Kidney (tissue), 14 donors: ENCODE results near the gene ZKSCAN3. TPM values are rescaled to one million over a fixed set of nuclear protein-coding genes. Genes with fewer than 3 reads are reported as not detected.

Experiments used
- DNase-seq, 5 donors: peaks; one replicate each; pipeline ENCODE4 v3.0.0-alpha.2; 2013 to 2020
- FAIRE-seq: peaks from 2 replicates; lab custom pipeline; 2012; peaks lifted over from hg19 to GRCh38; lab: Jason Lieb, UNC
- H3K27ac ChIP-seq, 2 donors: one replicate each; pipeline ENCODE4 v1.7.0; 2013; ENCODE audit warnings: low read depth in 2 of 2, low read length in 2 of 2, inconsistent platforms in 1 of 2
- H3K27me3 ChIP-seq: one replicate; pipeline ENCODE4 v1.7.1; 2013; ENCODE audit warnings: low read length, inconsistent platforms; ENCODE audit not compliant: control insufficient read depth, insufficient read depth
- H3K36me3 ChIP-seq, 3 donors: one replicate each; pipeline versions ENCODE4 v1.7.0 to v1.7.1; 2013; ENCODE audit warnings: low read length in 3 of 3, control low read depth in 1 of 3, inconsistent platforms in 1 of 3; ENCODE audit not compliant: insufficient read depth in 3 of 3, control insufficient read depth in 2 of 3
- H3K4me1 ChIP-seq, 3 donors: one replicate each; pipeline versions ENCODE4 v1.7.0 to v1.7.1; 2013; ENCODE audit warnings: low read length in 3 of 3, inconsistent platforms in 1 of 3, low read depth in 1 of 3; ENCODE audit not compliant: control insufficient read depth in 2 of 3, insufficient read depth in 2 of 3
- H3K4me3 ChIP-seq, 3 donors: one replicate each; pipeline versions ENCODE4 v1.7.0 to v1.8.1; 2013; ENCODE audit warnings: low read length in 3 of 3, control low read depth in 1 of 3, inconsistent platforms in 1 of 3
- H3K9ac ChIP-seq, 3 donors: one replicate each; pipeline versions ENCODE4 v1.7.0 to v1.7.1; 2013; ENCODE audit warnings: low read length in 3 of 3, control low read depth in 1 of 3, inconsistent platforms in 1 of 3
- H3K9me3 ChIP-seq, 3 donors: one replicate each; pipeline versions ENCODE4 v1.7.0 to v1.7.1; 2013; ENCODE audit warnings: low read length in 3 of 3, control low read depth in 1 of 3, inconsistent platforms in 1 of 3; ENCODE audit not compliant: control insufficient read depth in 2 of 3, insufficient read depth in 1 of 3
- intact Hi-C: fragments of 100-400 bp; cut with DNase I; formaldehyde crosslinking; loops from one replicate; pipeline ENCODE4 v1.11.1; 2022
- polyA plus RNA-seq: library from polyadenylated mRNA; stranded (reverse); fragments of 350-450 nt; fragmentation: Illumina TruSeq; extraction: RNeasy Lipid Tissue Mini Kit (QIAGEN cat#74804); gene quantifications from one replicate; pipeline ENCODE4 v1.2.3, GENCODE V29; 2014; ENCODE audit warnings: low read depth, low replicate concordance; ENCODE audit not compliant: insufficient read depth
- total RNA-seq: library from RNA; stranded (reverse); fragmentation: NEBNext Ultra II Directional; extraction: Animal tissue kit (Norgen Biotek cat#: 25700); gene quantifications from one replicate; pipeline ENCODE4 v1.2.1, GENCODE V29; 2021
- TF ChIP-seq, protein P1 (sequence below): IDR thresholded peaks from 3 replicates; pipeline ENCODE4 v1.5.1; 2012; ENCODE audit warnings: mild to moderate bottlenecking, moderate library complexity, borderline replicate concordance; ENCODE audit not compliant: insufficient read depth; ENCODE audit errors: extremely low read depth
- donor health status: control.
- donor health status: control.
- donor health status: control.
- donor health status: control.
- donor health status: control.
- donor health status: DM: yes; HTN: yes; CAD: no.
- donor health status: Normal renal cell carcinoma (clear cell type).

The ZKSCAN3 gene
- total and polyA plus RNA-seq, 2 donors from 2014 or later: 3.5 to 8.3 TPM

GRCh38 chr6:28407401-28407800, 57.7 kb downstream of the ZKSCAN3 start:
- FAIRE-seq: no peak
- intact Hi-C loops: no loop called here

DNA sequence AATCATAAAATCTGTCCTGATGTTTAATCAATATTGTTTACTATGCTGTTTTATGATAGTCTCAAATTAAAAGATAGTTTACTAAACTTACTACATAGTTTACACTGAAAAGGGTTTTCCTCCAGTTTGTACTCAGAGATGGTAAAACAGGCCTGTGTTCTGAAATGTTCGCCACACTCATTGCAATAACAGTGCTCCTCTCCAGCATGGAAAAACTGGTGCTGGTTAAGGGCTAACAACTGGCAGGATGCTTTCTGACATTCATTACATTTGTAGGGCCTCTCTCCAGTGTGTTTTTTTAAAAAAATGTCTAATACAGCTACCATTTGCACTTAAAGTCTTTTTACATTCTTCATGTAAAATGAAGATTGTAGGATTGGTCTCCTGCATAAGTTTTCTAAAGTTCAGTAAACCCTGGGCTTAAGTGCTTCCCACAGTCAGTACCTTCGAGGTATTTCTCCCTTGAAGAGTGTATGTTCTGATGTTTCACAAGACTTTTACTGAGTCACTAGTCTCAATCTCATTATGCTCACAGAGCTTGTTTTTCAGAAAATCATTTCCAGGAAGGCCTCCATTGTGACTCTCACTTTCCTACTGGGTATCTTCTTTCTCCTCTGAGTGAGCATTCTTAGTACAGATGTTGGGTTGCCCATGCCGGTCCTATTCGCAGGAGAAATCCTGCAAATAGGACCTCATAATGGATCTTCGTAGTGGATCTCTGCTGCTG, 58.5 kb downstream of the ZKSCAN3 start:
- no peak for FAIRE-seq
- TF ChIP-seq, protein P1, sequence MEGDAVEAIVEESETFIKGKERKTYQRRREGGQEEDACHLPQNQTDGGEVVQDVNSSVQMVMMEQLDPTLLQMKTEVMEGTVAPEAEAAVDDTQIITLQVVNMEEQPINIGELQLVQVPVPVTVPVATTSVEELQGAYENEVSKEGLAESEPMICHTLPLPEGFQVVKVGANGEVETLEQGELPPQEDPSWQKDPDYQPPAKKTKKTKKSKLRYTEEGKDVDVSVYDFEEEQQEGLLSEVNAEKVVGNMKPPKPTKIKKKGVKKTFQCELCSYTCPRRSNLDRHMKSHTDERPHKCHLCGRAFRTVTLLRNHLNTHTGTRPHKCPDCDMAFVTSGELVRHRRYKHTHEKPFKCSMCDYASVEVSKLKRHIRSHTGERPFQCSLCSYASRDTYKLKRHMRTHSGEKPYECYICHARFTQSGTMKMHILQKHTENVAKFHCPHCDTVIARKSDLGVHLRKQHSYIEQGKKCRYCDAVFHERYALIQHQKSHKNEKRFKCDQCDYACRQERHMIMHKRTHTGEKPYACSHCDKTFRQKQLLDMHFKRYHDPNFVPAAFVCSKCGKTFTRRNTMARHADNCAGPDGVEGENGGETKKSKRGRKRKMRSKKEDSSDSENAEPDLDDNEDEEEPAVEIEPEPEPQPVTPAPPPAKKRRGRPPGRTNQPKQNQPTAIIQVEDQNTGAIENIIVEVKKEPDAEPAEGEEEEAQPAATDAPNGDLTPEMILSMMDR: no peak

More at GRCh38 chr6:28407401-28407800, 57.7 kb downstream of the ZKSCAN3 start:
- no peak overlapping the region for H3K9ac ChIP-seq
- no peaks in the 10 kb centered on the region for H3K4me1 ChIP-seq
- H3K4me3 ChIP-seq: no peak overlapping the region
- DNase-seq: no peak
- peaks cover 0 to 2% (median 0%) of the 10 kb centered on the region in 3 donors for H3K9me3 ChIP-seq
- no peaks in the 10 kb centered on the region for H3K36me3 ChIP-seq
- H3K27ac ChIP-seq: no peak overlapping the region
- TF ChIP-seq, protein P1: no peak
- H3K27me3 ChIP-seq: no peaks in the 10 kb centered on the region

DNA sequence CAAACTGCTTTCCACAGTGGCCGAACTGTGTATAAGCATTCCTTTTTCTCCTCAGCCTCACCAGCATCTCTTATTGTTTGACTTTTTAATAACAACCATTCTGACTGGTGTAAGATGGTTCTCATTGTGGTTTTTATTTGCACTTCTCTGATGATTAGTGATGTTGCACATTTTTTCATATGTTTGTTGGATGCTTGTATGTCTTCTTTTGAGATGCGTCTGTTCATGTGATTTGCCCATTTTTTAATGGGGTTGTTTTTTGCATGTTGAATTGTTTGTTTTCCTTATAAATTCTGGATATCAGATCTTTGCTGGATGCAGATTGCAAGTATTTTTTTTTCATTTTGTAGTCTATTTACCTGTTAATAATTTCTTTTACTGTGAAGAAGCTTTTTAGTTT, 61.0 kb downstream of the ZKSCAN3 start:
- FAIRE-seq (no peak), DNase-seq (no peak)
- no peak overlapping the region for H3K27ac ChIP-seq
- no peak overlapping the region for H3K9ac ChIP-seq
- H3K4me3 ChIP-seq: no peak overlapping the region
- TF ChIP-seq, protein P1: no peak
- H3K9me3 ChIP-seq: peaks cover 0 to 2% (median 0%) of the 10 kb centered on the region in 3 donors
- intact Hi-C loops: no loop called here
- no peaks in the 10 kb centered on the region for H3K36me3 ChIP-seq
- H3K4me1 ChIP-seq: no peaks in the 10 kb centered on the region
- H3K27me3 ChIP-seq: no peaks in the 10 kb centered on the region

More for the DNA sequence above, 58.5 kb downstream of the ZKSCAN3 start:
- no peak overlapping the region for H3K9ac ChIP-seq
- no peaks in the 10 kb centered on the region for H3K4me1 ChIP-seq
- no peak for DNase-seq
- peaks cover 0 to 2% (median 0%) of the 10 kb centered on the region in 3 donors for H3K9me3 ChIP-seq
- no peaks in the 10 kb centered on the region for H3K36me3 ChIP-seq
- no peak overlapping the region for H3K4me3 ChIP-seq
- H3K27ac ChIP-seq: no peak overlapping the region
- H3K27me3 ChIP-seq: no peaks in the 10 kb centered on the region
- intact Hi-C loops: no loop called here
